Measurements from ENCODE around the gene ANKRD17. TPM values are rescaled to one million over a fixed set of nuclear protein-coding genes. Genes with fewer than 3 reads are reported as not detected.

Gene ANKRD17, protein sequence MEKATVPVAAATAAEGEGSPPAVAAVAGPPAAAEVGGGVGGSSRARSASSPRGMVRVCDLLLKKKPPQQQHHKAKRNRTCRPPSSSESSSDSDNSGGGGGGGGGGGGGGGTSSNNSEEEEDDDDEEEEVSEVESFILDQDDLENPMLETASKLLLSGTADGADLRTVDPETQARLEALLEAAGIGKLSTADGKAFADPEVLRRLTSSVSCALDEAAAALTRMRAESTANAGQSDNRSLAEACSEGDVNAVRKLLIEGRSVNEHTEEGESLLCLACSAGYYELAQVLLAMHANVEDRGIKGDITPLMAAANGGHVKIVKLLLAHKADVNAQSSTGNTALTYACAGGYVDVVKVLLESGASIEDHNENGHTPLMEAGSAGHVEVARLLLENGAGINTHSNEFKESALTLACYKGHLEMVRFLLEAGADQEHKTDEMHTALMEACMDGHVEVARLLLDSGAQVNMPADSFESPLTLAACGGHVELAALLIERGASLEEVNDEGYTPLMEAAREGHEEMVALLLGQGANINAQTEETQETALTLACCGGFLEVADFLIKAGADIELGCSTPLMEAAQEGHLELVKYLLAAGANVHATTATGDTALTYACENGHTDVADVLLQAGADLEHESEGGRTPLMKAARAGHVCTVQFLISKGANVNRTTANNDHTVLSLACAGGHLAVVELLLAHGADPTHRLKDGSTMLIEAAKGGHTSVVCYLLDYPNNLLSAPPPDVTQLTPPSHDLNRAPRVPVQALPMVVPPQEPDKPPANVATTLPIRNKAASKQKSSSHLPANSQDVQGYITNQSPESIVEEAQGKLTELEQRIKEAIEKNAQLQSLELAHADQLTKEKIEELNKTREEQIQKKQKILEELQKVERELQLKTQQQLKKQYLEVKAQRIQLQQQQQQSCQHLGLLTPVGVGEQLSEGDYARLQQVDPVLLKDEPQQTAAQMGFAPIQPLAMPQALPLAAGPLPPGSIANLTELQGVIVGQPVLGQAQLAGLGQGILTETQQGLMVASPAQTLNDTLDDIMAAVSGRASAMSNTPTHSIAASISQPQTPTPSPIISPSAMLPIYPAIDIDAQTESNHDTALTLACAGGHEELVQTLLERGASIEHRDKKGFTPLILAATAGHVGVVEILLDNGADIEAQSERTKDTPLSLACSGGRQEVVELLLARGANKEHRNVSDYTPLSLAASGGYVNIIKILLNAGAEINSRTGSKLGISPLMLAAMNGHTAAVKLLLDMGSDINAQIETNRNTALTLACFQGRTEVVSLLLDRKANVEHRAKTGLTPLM (N-terminal part only)
- 63.6 and 73.5 TPM in 2 replicates for total RNA-seq

DNA sequence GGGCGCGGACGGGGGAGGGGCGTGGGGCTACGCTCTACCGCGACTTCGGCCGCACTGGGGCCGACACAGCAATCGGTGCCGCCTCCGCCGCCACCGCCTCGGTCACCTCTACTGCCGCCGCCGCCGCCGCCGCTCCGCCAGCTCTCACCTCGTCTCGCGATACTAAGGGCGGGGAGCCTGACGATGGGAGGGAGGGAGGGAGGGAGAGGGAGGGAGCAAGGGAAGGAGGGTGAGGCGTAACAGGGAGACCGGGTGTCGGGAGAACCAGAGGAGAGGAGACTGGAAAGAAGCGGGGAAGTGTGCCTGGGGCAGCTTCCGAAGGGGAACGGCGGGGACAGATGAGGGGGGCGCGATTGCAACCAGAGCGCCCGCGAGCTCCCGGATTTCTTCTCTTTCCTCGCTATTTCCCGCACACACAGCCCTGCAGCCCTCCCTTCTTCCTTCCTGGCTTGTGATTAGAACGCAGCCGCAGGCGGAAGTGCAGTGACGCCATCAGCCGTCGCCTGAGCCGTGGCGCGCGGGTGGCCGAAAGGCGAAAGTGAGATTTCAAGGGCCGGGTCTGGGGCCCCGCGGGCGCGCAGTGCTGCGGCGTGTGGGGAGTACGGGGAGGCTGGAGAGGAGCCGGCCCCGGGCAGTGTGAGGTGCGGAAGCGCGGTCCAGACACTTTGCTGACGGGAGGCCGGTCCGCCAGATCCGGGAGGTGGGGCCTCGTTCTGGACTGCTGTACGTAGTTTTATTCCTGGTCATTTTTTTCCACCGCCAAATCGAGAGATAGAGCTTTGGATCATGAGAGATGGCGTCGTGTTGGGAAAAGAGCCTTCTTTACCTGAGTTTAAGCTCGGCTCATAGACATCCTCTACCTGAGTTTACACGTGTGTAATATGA lies at the start of gene ANKRD17:
Gene ANKRD17, minus strand, starts transcription at position 113 of the 885 bp plus-strand sequence. CDS start 130 bp downstream, outside the sequence.

DNA sequence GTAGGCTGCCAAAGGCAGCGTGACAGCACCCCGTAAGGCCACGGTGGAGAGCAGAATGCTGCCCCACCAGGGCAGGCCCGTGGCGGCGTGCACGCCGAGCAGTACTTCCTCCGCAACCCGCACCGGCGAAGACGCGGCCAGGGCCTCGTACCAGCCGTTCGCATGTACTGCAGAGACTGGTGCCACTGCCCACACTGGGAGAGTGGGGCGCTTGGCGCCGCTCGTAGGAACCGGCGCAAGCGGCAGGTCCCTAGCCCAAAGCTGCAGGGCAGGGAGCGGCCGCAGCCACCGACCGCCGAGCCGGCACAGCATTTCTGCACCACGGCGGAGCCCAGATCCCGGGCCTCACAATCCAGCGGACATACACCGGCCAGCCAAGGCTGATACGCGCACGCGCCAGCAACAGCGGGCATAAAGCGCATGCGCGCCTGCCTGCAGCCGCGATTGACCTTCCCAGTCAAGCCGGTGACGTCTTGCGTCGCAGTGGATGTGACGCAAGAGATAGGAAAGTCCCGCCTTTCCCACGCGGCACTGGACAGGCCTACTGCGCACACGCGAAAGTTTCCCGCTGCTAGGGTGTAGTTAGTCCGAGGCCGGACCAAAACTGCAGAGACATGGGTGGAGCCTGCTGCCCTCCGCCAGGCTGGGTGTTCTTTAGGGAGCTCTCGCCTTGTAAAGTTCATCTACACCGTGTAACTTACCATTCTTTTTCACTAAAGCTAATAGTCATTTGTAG lies 189.1 kb downstream of the ANKRD17 start, which contains the start of gene COX18:
Gene COX18, minus strand, starts transcription at position 379 of the 736 bp plus-strand sequence. Its CDS starts 67 bp downstream, at position 312.

Small RNA genes within 50 kb of the gene (small RNA-seq; reads per million reads assigned to genes)
- not detected for gene RF00334
- gene RNU6ATAC5P = not detected

Other genes with a start within 250 kb of the ANKRD17 start
- 28.9 and 32.4 TPM in 2 replicates for gene COX18, start 189.1 kb downstream of the ANKRD17 start, total RNA-seq
- not detected in 2 replicates for gene ALB, start 145.5 kb upstream of the ANKRD17 start, total RNA-seq
- 0.16 TPM in 1 of 2 replicates, not detected in the other for gene AFP, start 177.4 kb upstream of the ANKRD17 start, total RNA-seq
- not detected in 2 replicates for gene AFM, start 222.9 kb upstream of the ANKRD17 start, total RNA-seq

All from hair follicle dermal papilla cell (primary cell).